Mucosa of descending colon (tissue), 3 donors: ENCODE results near the gene YAP1. TPM values are rescaled to one million over a fixed set of nuclear protein-coding genes. Genes with fewer than 3 reads are reported as not detected.

Experiments
- ATAC-seq: fragments of 200-7000 bp; cut with Tn5 transposase; one replicate; pipeline ENCODE4 v1.9.1; 2020; ENCODE audit warnings: mild to moderate bottlenecking, moderate library complexity
- DNase-seq, 3 donors: peaks; one replicate each; pipeline ENCODE4 v3.0.0-alpha.2; 2020
- H3K36me3 ChIP-seq: fragments of 200-600 bp; one replicate; pipeline ENCODE4 v1.8.0; 2021; ENCODE audit warnings: low read depth, mild to moderate bottlenecking
- H3K4me1 ChIP-seq: fragments of 200-600 bp; one replicate; pipeline ENCODE4 v1.8.0; 2021; ENCODE audit warnings: low read depth, mild to moderate bottlenecking
- H3K4me3 ChIP-seq: fragments of 200-600 bp; one replicate; pipeline ENCODE4 v1.8.0; 2021; ENCODE audit warnings: mild to moderate bottlenecking
- H3K9me3 ChIP-seq: fragments of 200-600 bp; one replicate; pipeline ENCODE4 v1.8.0; 2021; ENCODE audit warnings: mild to moderate bottlenecking
- intact Hi-C, 2 donors: fragments of 100-400 bp; cut with DNase I in 1 of 2; cut with micrococcal nuclease in 1 of 2; formaldehyde crosslinking; loops; one replicate each; pipeline versions ENCODE4 v1.11.0 to v1.11.1; 2022; cut with DNase I, micrococcal nuclease
- total RNA-seq, 3 donors: library from RNA; stranded (reverse); fragmentation: NEBNext Ultra II Directional in 2 of 3; extraction: Animal tissue kit (Norgen Biotek cat#: 25700) in 2 of 3; gene quantifications; one replicate each; pipeline versions ENCODE4 v1.2.1 to v1.2.4, GENCODE V29; 2021 to 2023
- TF ChIP-seq, protein P1 (sequence below): fragments of 200-600 bp; IDR thresholded peaks from one replicate; pipeline ENCODE4 v1.8.0; 2022; ENCODE audit warnings: antibody characterized with exemption, mild to moderate bottlenecking
- donor health status: DM: no; HTN: no; CAD: no; lungs with moderate emphysema.
- donor health status: DM: no; HTN: no; CAD: no.
- donor health status: DM: no; HTN: yes; CAD: no.

The YAP1 gene
- total RNA-seq, 3 donors from 2014 or later, result 41.3 to 126 (median 52.2) TPM

DNA sequence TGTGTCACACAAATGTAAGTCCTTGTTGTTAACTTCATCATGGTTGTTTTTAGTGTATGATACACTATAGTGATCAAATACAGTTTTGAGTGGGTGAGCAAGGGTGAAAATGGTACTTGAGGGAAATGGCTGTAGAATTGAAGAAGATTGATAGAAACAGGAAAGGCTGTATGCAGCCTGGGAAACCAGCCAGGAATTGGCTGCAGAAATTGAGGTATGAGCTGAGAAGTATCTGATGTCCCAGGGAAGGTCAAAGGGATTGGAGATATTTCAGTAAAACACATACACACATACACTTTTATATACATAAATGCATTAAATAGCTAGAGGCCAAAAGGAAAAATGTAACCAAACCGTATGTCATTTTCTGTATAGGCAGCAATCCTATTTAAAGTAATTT, 13.1 kb upstream of the YAP1 start:
- Histone ChIP-seq H3K36me3 (no peaks in the 10 kb centered on the region), H3K9me3 (no peaks in the 10 kb centered on the region), H3K4me3 (no peak overlapping the region), H3K4me1 (no peaks in the 10 kb centered on the region)
- intact Hi-C loops, result no loop called here
- DNase-seq, result no peak
- ATAC-seq, result no peak
- TF ChIP-seq, protein P1, sequence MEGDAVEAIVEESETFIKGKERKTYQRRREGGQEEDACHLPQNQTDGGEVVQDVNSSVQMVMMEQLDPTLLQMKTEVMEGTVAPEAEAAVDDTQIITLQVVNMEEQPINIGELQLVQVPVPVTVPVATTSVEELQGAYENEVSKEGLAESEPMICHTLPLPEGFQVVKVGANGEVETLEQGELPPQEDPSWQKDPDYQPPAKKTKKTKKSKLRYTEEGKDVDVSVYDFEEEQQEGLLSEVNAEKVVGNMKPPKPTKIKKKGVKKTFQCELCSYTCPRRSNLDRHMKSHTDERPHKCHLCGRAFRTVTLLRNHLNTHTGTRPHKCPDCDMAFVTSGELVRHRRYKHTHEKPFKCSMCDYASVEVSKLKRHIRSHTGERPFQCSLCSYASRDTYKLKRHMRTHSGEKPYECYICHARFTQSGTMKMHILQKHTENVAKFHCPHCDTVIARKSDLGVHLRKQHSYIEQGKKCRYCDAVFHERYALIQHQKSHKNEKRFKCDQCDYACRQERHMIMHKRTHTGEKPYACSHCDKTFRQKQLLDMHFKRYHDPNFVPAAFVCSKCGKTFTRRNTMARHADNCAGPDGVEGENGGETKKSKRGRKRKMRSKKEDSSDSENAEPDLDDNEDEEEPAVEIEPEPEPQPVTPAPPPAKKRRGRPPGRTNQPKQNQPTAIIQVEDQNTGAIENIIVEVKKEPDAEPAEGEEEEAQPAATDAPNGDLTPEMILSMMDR, result no peak

DNA sequence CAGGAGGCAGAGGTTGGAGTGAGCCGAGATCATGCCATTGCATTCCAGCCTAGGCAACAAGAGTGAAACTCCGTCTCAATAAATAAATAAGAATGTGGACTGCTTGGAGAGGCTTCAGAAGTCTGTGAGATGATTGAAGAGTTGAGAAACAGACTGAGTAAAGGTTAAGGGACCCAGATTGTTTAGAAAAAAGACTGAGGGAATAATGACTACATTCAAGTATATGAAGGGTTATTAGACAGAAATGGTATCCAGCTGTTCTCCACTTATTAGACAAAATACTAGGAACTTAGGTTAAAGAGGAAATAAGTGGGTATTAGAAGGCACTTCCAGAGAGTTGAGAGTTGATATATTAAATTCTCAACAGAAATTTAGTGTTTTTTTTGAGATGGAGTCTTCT, 10.5 kb upstream of the YAP1 start:
- Histone ChIP-seq H3K4me3 (no peak overlapping the region), H3K9me3 (no peaks in the 10 kb centered on the region), H3K4me1 (no peaks in the 10 kb centered on the region), H3K36me3 (no peaks in the 10 kb centered on the region)
- intact Hi-C loops, result no loop called here
- TF ChIP-seq, protein P1, result no peak
- DNase-seq, result no peak
- no peak for ATAC-seq

DNA sequence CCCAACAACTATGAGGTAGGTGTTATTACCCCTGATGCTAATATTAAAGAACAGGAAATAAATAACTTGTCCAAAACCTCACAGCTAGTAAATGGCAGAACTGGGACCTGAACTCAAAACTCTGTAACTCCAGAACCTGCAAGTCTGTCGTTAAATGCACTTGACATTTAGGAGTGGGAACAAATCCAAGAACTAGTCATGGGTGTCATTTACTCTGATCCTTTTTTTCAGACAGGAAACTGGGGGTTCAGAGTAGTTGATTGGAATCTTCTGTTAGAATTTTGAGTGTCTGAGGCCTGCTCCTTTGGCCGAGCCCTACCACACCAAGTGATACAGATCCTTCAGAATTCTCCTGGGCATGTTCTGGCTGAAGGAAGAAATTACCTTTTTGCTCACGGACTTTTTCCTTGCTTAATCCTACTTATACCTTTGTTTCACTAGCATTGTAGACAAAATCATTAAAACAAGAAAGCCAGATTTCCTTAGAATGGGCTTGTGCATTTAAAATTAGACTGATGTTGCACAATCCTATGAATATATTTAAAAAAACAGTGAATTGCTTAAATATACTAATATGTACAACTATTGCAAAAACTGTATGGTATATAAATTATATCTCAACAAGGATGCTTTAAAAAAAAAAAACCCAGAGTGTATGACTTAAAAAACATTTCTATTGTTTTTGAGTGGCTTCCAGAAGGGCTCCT, 1.4 kb upstream of the YAP1 start:
- no peaks in the 10 kb centered on the region for H3K36me3 ChIP-seq
- no peak overlapping the region for H3K4me3 ChIP-seq
- no peak for ATAC-seq
- intact Hi-C loops, result no loop called here
- no peak for DNase-seq
- TF ChIP-seq, protein P1, result no peak
- no peaks in the 10 kb centered on the region for H3K4me1 ChIP-seq
- H3K9me3 ChIP-seq, result no peaks in the 10 kb centered on the region

DNA sequence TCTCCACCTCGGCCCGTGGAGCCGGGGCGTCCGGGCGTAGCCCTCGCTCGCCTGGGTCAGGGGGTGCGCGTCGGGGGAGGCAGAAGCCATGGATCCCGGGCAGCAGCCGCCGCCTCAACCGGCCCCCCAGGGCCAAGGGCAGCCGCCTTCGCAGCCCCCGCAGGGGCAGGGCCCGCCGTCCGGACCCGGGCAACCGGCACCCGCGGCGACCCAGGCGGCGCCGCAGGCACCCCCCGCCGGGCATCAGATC, 439 bp downstream of the YAP1 start:
- intact Hi-C loops, result no loop called here
- Histone ChIP-seq H3K9me3 (no peaks in the 10 kb centered on the region), H3K4me1 (peaks cover 8% of the 10 kb centered on the region), H3K4me3 (peak overlapping the region; percentile 84), H3K36me3 (no peaks in the 10 kb centered on the region)
- peak; percentile 10 for ATAC-seq
- TF ChIP-seq, protein P1, result no peak
- peak in 1 of 3 donors; percentile 67 for DNase-seq

DNA sequence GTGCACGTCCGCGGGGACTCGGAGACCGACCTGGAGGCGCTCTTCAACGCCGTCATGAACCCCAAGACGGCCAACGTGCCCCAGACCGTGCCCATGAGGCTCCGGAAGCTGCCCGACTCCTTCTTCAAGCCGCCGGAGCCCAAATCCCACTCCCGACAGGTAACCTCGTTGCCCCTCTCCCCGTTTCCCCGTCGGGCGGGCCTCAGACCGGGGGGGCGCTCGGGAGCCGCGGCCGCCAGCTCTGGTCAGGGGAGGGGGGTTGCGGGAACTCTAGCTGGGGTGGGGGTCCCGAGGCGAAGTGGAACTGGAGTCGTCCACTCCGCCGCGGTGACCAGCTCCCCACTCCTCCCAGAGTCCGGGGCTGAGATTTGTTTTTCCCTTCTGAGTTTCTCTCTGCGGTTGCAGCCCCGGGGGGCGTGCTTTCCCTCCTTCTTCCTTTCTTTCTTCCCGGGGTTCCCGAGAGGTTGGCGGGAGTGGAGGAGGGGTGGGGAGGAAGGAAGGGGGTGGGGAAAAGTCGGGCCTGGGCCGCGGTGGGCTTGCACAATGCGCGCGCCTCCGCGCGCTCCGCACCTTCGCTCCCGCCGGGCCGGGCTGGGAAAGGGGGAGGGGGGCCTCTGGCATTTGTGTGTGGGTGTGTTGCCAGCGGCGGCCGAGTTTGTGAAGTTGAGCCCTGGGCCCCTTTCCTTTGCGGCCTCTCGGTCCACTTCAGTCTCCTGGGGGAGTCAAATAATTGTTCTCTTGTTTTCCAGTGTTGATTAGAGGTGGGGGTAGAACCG, 952 bp downstream of the YAP1 start:
- intact Hi-C loops, result no loop called here
- Histone ChIP-seq H3K4me1 (peaks cover 13% of the 10 kb centered on the region), H3K9me3 (no peaks in the 10 kb centered on the region), H3K36me3 (no peaks in the 10 kb centered on the region), H3K4me3 (peak overlapping the region; percentile 84)
- TF ChIP-seq, protein P1, result no peak
- peak; percentile 52 for ATAC-seq
- peak; percentile 73 to 82 (median 77) for DNase-seq
